Measurements from ENCODE around the gene CPNE7.

Gene CPNE7

DNA sequence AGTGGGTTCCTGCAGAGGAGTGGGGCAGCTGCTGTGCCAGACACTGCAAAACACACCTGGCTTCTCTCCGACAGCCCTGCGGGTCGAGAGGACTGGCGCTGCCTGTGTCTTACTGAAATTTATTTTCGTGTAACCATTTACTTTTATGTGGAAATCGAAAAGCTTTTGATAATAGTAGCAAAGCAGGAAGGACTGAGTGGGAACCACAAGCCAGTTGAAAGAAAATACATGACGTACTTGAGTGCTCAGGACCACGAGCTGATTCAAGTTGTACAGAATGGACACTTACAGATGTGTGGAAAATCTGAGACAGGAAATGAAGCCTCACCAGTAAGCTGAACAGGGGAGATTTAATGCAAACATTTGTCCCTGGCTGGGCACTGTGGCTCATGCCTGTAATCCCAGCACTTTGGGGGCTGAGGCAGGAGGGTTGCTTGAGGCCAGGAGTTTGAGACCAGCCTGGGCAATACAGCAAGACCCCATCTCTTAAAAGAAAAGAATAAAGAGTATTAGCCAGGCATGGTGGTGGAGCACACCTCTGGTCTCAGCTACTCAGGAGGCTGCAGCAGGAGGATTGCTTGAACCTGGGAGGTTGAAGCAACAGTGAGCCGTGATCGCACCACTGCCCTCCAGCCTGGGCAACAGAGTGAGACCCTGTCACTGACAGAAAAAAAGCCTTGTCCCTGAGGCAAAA lies 26.4 kb upstream of the CPNE7 start:
- DNase-seq (ENCODE audit: low spot score) = no peak

- DNase-seq (ENCODE audit: low spot score) = no peak
Observed at GRCh38 chr16:89550421-89551007, 25.0 kb upstream of the CPNE7 start.

- no peak for DNase-seq (ENCODE audit: low spot score)
Observed at GRCh38 chr16:89552329-89552728, 23.2 kb upstream of the CPNE7 start.

DNA sequence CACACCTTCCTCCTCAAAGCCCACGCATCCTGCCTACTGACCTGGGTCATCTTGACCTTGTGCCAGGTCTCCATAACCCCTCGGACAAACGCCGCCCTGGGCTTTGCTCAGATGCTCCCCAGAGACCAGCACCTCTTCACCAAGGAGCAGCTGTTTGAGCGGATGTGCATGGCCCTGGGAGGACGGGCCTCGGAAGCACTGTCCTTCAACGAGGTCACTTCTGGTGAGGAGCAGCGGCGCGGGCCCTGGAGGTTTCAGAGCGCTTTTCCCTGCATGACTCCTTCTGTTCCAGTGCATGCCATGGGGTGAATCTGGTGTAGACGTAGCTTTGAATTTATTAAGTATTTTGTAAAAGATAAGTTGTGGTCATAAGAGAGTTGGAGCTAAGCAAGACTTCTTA lies 22.6 kb upstream of the CPNE7 start:
- no peak for DNase-seq (ENCODE audit: low spot score)

DNA sequence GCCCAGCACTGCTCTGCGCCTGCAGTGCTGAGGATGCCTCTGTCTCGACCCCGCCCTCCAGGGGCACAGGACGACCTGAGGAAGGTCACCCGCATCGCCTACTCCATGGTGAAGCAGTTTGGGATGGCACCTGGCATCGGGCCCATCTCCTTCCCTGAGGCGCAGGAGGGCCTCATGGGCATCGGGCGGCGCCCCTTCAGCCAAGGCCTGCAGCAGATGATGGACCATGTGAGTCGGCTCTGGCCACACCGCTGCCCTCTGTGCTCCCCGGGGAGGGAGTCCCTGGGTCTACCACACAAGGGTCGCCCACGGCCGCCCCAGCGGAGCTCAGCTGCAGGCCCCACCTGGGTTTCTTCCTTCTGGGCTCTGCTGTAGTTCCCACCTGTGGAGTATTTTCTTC lies 21.8 kb upstream of the CPNE7 start:
- no peak for DNase-seq (ENCODE audit: low spot score)

GRCh38 chr16:89554343-89554742 lies 21.2 kb upstream of the CPNE7 start:
- DNase-seq (ENCODE audit: low spot score) = no peak

- DNase-seq (ENCODE audit: low spot score) = no peak
Observed at GRCh38 chr16:89555265-89555664, 20.3 kb upstream of the CPNE7 start.

- DNase-seq (ENCODE audit: low spot score) = no peak
Observed at GRCh38 chr16:89555780-89556179, 19.8 kb upstream of the CPNE7 start.

DNA sequence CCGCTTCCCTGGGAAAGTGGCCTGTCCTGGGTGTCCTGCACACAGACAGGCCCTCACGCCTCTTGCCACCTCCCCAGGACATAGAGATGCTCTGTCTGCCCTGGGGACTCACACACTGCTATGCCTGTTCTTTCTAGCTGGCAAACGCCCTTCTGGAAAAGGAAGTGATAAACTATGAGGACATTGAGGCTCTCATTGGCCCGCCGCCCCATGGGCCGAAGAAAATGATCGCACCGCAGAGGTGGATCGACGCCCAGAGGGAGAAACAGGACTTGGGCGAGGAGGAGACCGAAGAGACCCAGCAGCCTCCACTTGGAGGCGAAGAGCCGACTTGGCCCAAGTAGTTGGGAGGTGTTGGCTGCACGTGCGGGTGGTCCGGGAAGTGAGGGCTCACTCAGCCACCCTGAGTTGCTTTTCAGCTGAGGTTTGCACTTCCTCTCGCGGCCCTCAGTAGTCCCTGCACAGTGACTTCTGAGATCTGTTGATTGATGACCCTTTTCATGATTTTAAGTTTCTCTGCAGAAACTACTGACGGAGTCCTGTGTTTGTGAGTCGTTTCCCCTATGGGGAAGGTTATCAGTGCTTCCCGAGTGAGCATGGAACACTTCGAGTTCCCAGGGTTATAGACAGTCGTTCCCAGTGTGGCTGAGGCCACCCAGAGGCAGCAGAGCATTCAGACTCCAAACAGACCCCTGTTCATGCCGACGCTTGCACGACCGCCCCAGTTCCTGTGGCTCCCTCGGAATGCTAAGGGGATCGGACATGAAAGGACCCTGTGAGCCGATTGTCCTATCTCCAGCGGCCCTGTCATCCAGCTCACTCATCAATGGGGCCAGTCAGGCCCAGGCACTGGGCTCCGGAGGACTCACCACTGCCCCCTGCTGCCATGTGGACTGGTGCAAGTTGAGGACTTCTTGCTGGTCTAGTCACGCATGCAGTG lies 18.5 kb upstream of the CPNE7 start:
- peak; percentile 76 for DNase-seq (ENCODE audit: low spot score)

GRCh38 chr16:89557690-89558490 lies 17.7 kb upstream of the CPNE7 start:
- no peak for DNase-seq (ENCODE audit: low spot score)

DNA sequence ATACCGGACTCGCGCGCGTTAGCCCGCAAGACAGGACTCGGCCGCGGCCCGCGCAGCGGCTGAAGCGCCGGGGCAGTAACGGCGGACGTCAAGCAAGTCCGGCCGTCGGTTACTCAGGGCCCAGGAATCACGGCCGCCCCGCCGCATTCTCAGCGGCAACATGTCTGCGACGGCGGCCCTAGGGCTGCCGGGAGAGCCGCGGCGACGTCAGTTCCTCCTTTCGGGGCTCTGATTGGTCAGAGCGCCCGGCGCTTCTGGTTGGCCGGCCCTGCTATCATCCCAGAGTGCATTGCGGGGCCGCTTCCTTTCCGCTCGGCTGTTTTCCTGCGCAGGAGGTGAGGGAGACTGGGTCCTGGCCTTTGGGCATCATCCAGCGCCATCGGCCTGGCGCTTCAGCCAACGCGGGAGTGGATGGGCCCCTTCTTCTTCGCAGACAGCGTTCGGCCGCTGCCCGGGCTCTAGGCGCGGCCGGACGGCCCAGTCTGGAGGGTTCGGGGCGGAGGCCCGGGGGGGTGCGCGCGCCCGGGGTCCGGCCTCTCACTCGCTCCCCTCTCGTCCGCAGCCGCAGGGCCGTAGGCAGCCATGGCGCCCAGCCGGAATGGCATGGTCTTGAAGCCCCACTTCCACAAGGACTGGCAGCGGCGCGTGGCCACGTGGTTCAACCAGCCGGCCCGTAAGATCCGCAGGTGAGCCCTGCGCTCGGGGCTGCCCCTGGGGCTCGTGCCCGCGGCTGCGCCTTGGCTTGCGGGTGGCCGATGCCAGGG lies 15.0 kb upstream of the CPNE7 start, which contains the start of gene RPL13:
Gene RPL13, plus strand, starts transcription at position 305 of the 764 bp plus-strand sequence. Its CDS starts 278 bp downstream, at position 583.
- DNase-seq (ENCODE audit: low spot score) = peak; percentile 96

- DNase-seq (ENCODE audit: low spot score) = no peak
Observed at GRCh38 chr16:89561142-89561883, 14.2 kb upstream of the CPNE7 start.

DNA sequence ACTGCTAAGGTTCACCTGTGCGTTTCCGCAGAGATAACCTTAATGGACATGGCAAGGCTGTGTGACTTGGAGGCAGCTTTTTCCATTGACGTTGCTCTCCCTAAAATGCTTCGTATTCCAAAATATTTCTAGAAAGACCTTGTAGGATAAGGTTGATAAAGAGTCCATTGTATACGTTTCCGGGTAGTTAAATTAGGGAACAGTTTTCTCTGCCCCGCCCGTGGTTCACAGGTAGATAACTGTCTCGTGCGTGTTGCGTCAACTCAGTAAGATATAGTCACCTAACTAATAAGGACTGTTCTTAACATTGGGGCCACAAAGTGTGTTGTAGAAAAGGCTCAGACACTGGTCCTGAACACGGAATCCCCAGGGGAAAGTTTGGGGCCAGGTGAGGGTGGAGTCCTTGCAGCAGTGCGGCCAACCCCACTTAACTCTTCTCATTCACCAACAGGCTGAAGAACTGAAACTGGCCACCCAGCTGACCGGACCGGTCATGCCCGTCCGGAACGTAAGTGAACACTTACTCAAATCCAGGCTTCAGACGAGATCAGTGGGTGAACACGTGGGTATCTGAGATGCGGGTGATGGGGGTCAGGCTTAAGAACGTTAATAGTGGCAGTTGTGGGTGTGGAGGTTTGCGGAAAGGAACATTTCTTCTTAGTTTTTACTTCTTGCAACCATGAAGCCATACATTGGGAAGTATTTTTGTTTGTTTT lies 13.5 kb upstream of the CPNE7 start:
- no peak for DNase-seq (ENCODE audit: low spot score)

DNA sequence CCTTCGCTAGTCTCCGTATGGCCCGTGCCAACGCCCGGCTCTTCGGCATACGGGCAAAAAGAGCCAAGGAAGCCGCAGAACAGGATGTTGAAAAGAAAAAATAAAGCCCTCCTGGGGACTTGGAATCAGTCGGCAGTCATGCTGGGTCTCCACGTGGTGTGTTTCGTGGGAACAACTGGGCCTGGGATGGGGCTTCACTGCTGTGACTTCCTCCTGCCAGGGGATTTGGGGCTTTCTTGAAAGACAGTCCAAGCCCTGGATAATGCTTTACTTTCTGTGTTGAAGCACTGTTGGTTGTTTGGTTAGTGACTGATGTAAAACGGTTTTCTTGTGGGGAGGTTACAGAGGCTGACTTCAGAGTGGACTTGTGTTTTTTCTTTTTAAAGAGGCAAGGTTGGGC lies 12.6 kb upstream of the CPNE7 start:
- DNase-seq (ENCODE audit: low spot score) = no peak

- DNase-seq (ENCODE audit: low spot score) = no peak
Observed at GRCh38 chr16:89563639-89564392, 11.7 kb upstream of the CPNE7 start.

DNA sequence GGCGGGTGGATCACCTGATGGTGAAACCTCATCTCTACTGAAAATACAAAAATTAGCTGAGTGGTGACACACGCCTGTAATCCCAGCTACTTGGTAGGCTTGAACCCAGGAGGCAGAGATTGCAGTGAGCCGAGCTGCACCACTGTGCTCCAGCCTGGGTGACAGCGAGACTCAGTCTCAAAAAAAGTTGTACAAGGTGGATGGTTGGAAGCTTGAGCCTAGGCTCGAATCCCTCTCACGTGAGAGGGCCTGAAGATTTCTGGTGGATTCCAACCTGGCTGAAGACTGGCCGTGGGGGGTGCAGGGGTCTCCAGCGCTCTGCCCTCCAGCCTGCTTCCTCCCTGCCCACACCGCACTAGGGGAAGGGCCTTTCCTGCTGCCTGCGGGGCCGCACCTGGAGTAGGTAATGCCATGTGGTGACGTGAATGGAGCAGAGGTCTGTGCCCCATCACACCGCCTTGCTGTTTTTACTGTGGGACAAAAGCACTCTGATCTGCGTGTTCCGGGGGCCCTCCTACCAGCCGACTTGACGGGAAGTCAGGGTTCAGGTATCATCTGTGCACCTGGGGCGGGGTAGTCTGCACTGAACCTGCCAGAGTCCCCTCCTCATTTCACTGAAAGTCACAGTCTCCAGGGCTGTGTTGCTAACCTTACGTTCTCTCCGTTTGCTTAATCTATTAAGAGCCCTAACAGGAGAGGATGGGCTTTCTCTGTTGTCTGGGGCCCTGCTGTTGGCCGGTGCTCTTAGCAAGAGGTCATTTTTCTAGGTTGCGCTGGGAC lies 10.9 kb upstream of the CPNE7 start:
- DNase-seq (ENCODE audit: low spot score) = no peak

DNA sequence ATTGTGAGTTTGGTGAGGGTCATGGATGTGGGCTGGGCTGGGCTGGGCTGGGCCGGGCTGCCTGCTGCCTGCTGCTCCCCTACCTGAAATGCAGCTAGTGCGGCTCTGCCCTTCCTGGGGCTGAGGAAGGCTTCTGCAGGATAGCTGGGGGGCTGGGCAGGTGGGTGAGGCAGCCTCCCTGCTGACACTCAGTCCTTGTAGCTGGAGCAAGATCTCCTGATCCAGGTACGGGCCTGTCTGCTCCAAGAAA lies 10.4 kb upstream of the CPNE7 start:
- no peak for DNase-seq (ENCODE audit: low spot score)

GRCh38 chr16:89565506-89566372 lies 9.8 kb upstream of the CPNE7 start:
- DNase-seq (ENCODE audit: low spot score) = peak; percentile 37

Data from germinal center (tissue), 1 donor.